OCI-LY7 (cell line): ENCODE data around the gene ANKS1B.

ENCODE experiments used
- EZH2phosphoT487 ChIP-seq: fragments of 200-600 bp; sonication (generic); IDR thresholded peaks from 2 replicates; pipeline ENCODE4 v1.6.1; 2018; ENCODE audit warnings: low read depth, borderline replicate concordance, mild to moderate bottlenecking, mixed run types, antibody characterized with exemption, low read length, moderate library complexity, mixed read lengths
- TF ChIP-seq, protein P1 (sequence below): fragments of 200-600 bp; sonication (generic); conservative IDR thresholded peaks from 2 replicates; pipeline ENCODE4 v1.5.1; 2014; ENCODE audit warnings: mild to moderate bottlenecking, antibody characterized with exemption, low read length, moderate library complexity, mixed read lengths

DNA sequence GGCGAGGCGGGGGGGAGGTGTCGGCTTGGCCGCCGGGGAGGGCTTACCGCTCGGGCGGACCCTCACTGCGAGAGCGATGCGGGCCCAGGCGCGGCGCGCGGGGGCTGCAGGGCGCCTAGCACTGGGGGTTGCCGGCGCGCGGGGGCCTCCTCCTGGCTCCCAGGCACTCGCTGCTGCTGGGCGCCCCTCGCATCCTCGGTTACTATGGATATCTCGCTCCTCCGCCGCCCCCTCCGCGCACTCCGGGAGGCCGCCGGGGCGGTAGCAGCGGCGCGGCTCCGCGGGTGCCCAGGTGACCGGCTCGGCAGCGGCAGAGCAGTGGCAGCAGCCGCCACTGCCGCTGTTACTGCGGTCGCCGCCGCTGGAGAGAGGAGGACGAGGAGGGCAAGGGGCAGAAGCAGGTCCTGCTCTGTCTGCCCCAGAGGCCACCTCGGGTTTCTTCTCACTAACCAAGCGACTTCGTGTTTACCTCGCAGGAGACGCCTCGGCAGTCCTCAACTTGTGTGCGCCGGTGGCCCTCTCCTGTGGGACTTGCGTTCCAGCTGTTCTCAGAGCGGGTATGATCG, 1089.6 kb downstream of the ANKS1B start:
- TF ChIP-seq, protein P1, sequence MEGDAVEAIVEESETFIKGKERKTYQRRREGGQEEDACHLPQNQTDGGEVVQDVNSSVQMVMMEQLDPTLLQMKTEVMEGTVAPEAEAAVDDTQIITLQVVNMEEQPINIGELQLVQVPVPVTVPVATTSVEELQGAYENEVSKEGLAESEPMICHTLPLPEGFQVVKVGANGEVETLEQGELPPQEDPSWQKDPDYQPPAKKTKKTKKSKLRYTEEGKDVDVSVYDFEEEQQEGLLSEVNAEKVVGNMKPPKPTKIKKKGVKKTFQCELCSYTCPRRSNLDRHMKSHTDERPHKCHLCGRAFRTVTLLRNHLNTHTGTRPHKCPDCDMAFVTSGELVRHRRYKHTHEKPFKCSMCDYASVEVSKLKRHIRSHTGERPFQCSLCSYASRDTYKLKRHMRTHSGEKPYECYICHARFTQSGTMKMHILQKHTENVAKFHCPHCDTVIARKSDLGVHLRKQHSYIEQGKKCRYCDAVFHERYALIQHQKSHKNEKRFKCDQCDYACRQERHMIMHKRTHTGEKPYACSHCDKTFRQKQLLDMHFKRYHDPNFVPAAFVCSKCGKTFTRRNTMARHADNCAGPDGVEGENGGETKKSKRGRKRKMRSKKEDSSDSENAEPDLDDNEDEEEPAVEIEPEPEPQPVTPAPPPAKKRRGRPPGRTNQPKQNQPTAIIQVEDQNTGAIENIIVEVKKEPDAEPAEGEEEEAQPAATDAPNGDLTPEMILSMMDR, result no peak
- no peak for TF ChIP-seq EZH2phosphoT487
